RWPE2 (cell line): Measurements from ENCODE around the gene SORCS2.

Source experiments
- ATAC-seq: fragments of 200-7000 bp; cut with Tn5 transposase; 3 replicates; pipeline ENCODE4 v1.9.1; 2021; ENCODE audit warnings: low read depth
- DNase-seq: peaks from one replicate; pipeline ENCODE4 v3.0.0-alpha.2; 2020; ENCODE audit warnings: low spot score
- H3K27ac ChIP-seq: fragments of 450-650 bp; 2 replicates; pipeline ENCODE4 v1.5.1; 2017; ENCODE audit warnings: mild to moderate bottlenecking; ENCODE audit not compliant: poor library complexity, severe bottlenecking
- H3K27me3 ChIP-seq: fragments of 250-450 bp; sonication (Bioruptor Pico); 2 replicates; pipeline ENCODE4 v1.5.1; 2021; ENCODE audit warnings: mild to moderate bottlenecking, moderate library complexity; ENCODE audit not compliant: insufficient read depth, poor library complexity, severe bottlenecking
- H3K36me3 ChIP-seq: fragments of 250-450 bp; sonication (Bioruptor Pico); 2 replicates; pipeline ENCODE4 v1.5.1; 2020; ENCODE audit warnings: low read depth, mild to moderate bottlenecking, moderate library complexity
- H3K4me1 ChIP-seq: fragments of 250-450 bp; sonication (Bioruptor Pico); 2 replicates; pipeline ENCODE4 v1.5.1; 2021; ENCODE audit warnings: mild to moderate bottlenecking, moderate library complexity; ENCODE audit not compliant: insufficient read depth, poor library complexity, severe bottlenecking
- H3K4me3 ChIP-seq: fragments of 250-450 bp; sonication (Bioruptor Pico); 2 replicates; pipeline ENCODE4 v1.5.1; 2021; ENCODE audit warnings: mild to moderate bottlenecking, moderate library complexity; ENCODE audit not compliant: severe bottlenecking
- H3K9me3 ChIP-seq: fragments of 250-450 bp; sonication (Bioruptor Pico); 2 replicates; pipeline ENCODE4 v1.5.1; 2021; ENCODE audit warnings: mild to moderate bottlenecking, moderate library complexity; ENCODE audit not compliant: severe bottlenecking
- TF ChIP-seq, protein P1 (sequence below): fragments of 450-650 bp; IDR thresholded peaks from one replicate; pipeline ENCODE4 v1.5.1; 2017; ENCODE audit warnings: mild to moderate bottlenecking, moderate library complexity; ENCODE audit not compliant: poor library complexity, severe bottlenecking

The SORCS2 gene

DNA sequence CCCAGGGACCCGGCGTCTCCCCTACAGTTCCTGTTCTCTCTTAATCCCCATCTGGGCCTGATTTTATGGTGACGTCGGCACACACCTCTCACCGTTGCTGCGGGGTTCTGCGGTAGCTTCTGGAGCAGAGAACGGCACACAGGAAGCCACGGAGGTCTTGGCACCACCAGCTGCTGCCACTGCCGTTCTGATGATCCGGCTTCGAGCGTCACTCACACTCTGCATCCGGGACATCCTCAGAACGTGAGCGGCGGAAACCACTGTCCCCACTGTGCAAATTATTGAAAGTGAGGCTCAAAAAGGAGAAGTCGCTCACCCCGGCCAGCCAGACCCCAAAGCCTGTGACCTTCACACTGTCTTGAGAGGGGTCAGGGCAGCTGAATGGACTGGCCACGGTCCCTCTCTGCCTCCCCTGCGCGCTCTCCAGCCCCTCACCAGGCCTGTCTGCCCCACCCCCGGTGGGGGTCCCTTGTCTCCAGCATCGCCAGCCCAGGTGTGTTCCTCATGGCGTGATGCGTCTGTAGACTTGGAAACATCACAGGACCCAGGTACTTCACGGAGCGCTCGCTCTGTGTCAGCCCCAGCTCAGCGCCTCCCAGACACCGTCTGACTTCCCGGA lies 546.2 kb downstream of the SORCS2 start:
- Histone ChIP-seq H3K27me3 (no peaks in the 10 kb centered on the region), H3K27ac (no peak overlapping the region), H3K4me1 (no peaks in the 10 kb centered on the region), H3K4me3 (no peak overlapping the region), H3K9me3 (no peaks in the 10 kb centered on the region), H3K36me3 (no peaks in the 10 kb centered on the region)
- TF ChIP-seq, protein P1, sequence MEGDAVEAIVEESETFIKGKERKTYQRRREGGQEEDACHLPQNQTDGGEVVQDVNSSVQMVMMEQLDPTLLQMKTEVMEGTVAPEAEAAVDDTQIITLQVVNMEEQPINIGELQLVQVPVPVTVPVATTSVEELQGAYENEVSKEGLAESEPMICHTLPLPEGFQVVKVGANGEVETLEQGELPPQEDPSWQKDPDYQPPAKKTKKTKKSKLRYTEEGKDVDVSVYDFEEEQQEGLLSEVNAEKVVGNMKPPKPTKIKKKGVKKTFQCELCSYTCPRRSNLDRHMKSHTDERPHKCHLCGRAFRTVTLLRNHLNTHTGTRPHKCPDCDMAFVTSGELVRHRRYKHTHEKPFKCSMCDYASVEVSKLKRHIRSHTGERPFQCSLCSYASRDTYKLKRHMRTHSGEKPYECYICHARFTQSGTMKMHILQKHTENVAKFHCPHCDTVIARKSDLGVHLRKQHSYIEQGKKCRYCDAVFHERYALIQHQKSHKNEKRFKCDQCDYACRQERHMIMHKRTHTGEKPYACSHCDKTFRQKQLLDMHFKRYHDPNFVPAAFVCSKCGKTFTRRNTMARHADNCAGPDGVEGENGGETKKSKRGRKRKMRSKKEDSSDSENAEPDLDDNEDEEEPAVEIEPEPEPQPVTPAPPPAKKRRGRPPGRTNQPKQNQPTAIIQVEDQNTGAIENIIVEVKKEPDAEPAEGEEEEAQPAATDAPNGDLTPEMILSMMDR, result no peak
- no peak for DNase-seq
- ATAC-seq, result no peak

DNA sequence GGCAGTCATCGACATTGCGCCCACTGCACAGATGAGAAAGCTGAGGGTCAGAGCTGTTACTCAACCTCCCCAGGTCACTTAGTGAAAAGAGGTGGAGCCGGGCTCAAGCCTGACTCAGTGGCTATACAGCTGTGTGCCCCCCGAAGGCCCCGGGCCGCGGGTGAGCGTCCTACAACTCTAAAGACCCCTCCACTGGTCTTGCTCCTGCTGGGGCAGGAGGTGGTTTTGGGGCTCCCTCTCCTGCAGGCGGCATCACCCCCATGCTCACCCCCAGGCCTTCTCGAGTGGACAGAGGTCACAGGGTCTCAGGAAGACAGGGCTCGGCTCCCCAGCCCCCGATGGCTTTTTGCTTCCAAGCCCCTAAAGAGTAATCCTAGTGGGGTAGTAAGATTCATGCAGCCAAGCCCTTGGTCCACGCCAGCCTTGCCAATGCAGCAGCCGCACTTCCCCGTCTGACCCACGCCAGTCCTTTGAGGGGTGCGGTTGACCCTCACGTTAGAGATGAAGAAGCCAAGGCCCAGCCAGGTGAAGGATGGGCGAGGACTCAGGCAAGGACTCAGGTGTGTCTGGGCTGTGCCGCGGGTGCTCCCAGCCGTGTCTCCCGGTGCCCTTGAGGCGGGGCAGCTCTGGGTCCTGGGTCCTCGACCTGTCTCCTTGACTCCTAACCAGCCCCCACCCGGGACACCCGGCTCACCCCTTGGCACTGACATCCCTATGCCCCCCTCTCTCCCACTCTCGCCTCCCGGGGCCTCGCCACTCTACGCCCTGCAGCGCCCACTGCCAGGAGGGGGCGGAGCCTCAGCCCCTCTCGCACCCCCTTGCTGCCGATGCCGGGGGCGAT lies 547.0 kb downstream of the SORCS2 start:
- Histone ChIP-seq H3K27me3 (no peaks in the 10 kb centered on the region), H3K27ac (no peak overlapping the region), H3K9me3 (no peaks in the 10 kb centered on the region), H3K4me1 (no peaks in the 10 kb centered on the region), H3K4me3 (no peak overlapping the region), H3K36me3 (no peaks in the 10 kb centered on the region)
- ATAC-seq (no peak), DNase-seq (no peak)
- TF ChIP-seq, protein P1, result no peak

DNA sequence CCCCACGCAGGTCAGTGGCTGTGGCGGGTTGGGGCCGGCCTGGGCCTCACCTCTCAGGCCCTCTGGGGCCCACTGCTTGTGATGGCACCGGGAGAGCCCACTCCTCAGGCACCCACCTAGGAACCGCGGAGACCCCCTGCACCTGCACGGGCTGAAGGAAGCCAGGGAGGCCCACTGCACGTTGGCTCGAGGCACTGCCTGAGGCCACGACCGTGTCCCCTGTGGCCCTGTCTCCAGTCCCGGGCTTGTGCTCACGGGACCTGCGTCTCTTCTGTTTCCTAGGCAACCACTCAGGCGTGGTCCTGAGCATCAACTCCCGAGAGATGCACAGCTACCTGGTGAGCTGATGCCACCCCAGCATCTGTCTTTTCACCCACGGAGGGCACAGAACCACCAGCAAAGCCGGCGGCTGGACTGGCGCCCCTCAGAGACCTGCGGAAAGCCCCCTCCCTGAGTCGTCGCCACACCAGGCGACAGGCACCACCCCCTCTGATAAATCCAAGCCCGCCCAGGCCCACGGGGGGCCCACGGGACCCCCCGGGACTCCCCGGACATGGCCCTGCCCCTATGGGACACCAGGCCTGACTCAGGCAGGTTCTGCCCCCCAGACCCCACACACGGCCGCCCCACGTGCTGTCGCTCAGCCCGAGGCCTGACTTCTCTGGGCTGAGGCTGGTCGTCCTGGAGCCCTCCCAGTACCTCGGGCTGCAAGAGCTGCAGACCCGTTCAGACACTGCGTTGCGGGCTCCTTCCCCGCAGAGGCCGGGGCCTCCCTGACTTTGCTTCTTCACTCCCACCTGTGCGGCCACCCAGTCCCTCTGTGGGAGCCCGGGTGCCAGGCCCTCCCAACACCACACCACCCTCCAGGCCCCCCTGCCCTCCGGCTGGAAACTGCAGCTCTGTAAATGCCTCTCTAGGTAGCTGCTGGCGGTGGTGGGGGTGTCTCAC lies 547.9 kb downstream of the SORCS2 start:
- Histone ChIP-seq H3K36me3 (no peaks in the 10 kb centered on the region), H3K9me3 (no peaks in the 10 kb centered on the region), H3K4me1 (no peaks in the 10 kb centered on the region), H3K4me3 (no peak overlapping the region), H3K27ac (no peak overlapping the region), H3K27me3 (no peaks in the 10 kb centered on the region)
- DNase-seq, result no peak
- no peak for ATAC-seq
- TF ChIP-seq, protein P1, result no peak

DNA sequence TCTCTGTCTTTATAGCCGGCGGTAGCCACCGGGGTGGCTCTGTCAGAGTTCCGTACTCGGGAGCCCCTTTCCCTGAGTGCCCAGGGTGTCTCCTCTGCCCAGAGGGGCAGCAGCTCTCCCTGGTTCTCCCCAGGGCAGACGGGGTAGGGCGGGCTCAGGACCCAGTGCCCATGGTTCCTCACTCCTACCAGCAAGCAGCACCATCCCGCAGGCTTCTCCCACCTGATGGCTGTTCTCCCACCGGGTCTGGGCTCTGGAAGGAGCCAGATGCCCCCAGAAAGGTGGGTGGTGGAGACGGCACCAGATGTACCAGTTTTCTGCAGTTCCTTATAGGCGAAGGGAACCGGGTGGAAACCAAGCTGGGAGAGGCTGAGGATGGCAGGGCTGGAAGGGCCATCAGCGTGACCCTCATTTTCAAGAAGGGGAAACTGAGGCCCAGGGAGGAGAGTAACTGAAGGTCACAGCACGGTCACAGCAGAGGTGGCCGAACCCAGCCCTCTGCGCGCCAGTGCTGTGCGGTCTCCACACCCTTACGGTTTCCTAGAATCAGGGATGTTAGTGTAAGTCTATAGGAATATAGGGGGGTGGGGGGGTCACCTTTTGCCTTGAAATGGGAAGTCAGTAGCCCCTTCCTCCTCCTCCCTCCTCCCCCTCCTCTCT lies 548.7 kb downstream of the SORCS2 start:
- TF ChIP-seq, protein P1, result no peak
- H3K36me3 ChIP-seq, result no peaks in the 10 kb centered on the region
- no peaks in the 10 kb centered on the region for H3K27me3 ChIP-seq
- H3K4me3 ChIP-seq, result no peak overlapping the region
- ATAC-seq (no peak), DNase-seq (no peak)
- H3K9me3 ChIP-seq, result no peaks in the 10 kb centered on the region
- no peak overlapping the region for H3K27ac ChIP-seq
- H3K4me1 ChIP-seq, result no peaks in the 10 kb centered on the region
